Left ventricle myocardium inferior (tissue), 1 donor: ENCODE data around the gene ADK. TPM values are rescaled to one million over a fixed set of nuclear protein-coding genes. Genes with fewer than 3 reads are reported as not detected.

Experiments used
- DNase-seq: peaks from one replicate; pipeline ENCODE4 v3.0.0-alpha.2; 2020
- H3K27ac ChIP-seq: fragments of 200-600 bp; replicated peaks from 2 replicates; pipeline ENCODE4 v1.8.0; 2021
- H3K27me3 ChIP-seq: fragments of 200-600 bp; 2 replicates; pipeline ENCODE4 v1.8.0; 2021; ENCODE audit warnings: low read depth
- H3K36me3 ChIP-seq: fragments of 200-600 bp; 2 replicates; pipeline ENCODE4 v1.8.0; 2021
- H3K4me1 ChIP-seq: fragments of 200-600 bp; 2 replicates; pipeline ENCODE4 v1.8.0; 2021
- H3K4me3 ChIP-seq: fragments of 200-600 bp; 2 replicates; pipeline ENCODE4 v1.8.0; 2021; ENCODE audit warnings: mild to moderate bottlenecking, moderate library complexity
- H3K9me3 ChIP-seq: fragments of 200-600 bp; replicated peaks from 2 replicates; pipeline ENCODE4 v1.8.0; 2021
- intact Hi-C: fragments of 100-400 bp; cut with micrococcal nuclease; formaldehyde crosslinking; loops from one replicate; pipeline ENCODE4 v1.11.0; 2022
- total RNA-seq: library from RNA; stranded (reverse); fragmentation: NEBNext Ultra II Directional; extraction: Animal tissue kit (Norgen Biotek cat#: 25700); gene quantifications from one replicate; pipeline ENCODE4 v1.2.1, GENCODE V29; 2021
- TF ChIP-seq, protein P1 (sequence below): fragments of 200-600 bp; IDR thresholded peaks from 2 replicates; pipeline ENCODE4 v1.8.0; 2021; ENCODE audit warnings: antibody characterized with exemption, mild to moderate bottlenecking, borderline replicate concordance
- donor health status: DM: no; HTN: yes; CAD: no; lungs with severe emphysema.

Gene ADK
- total RNA-seq, 1 donor from 2014 or later = 41.3 TPM

DNA sequence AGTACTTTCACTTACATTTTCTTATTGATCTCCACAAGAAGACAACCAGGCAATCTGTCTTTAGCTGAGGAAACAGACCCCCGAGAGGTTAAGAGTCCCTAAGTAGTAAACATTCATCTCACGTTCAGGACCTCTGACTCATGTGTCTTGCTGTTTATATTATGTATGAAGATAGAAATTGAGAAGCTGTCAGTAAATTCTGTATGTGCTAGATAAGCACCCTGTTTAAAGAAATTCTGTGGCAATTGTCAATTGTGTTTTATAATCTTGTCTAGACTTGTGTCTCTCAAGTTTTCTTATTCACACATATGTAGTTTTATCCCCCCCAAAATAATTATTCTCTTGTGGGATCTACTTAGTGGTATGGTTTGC lies 14.5 kb downstream of the ADK start:
- Histone ChIP-seq H3K36me3 (no peaks in the 10 kb centered on the region), H3K27ac (no peak overlapping the region), H3K27me3 (no peaks in the 10 kb centered on the region), H3K4me1 (peaks cover 22% of the 10 kb centered on the region), H3K4me3 (no peak overlapping the region), H3K9me3 (no peaks in the 10 kb centered on the region)
- intact Hi-C loops = no loop called here
- TF ChIP-seq, protein P1, sequence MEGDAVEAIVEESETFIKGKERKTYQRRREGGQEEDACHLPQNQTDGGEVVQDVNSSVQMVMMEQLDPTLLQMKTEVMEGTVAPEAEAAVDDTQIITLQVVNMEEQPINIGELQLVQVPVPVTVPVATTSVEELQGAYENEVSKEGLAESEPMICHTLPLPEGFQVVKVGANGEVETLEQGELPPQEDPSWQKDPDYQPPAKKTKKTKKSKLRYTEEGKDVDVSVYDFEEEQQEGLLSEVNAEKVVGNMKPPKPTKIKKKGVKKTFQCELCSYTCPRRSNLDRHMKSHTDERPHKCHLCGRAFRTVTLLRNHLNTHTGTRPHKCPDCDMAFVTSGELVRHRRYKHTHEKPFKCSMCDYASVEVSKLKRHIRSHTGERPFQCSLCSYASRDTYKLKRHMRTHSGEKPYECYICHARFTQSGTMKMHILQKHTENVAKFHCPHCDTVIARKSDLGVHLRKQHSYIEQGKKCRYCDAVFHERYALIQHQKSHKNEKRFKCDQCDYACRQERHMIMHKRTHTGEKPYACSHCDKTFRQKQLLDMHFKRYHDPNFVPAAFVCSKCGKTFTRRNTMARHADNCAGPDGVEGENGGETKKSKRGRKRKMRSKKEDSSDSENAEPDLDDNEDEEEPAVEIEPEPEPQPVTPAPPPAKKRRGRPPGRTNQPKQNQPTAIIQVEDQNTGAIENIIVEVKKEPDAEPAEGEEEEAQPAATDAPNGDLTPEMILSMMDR = no peak
- no peak for DNase-seq

DNA sequence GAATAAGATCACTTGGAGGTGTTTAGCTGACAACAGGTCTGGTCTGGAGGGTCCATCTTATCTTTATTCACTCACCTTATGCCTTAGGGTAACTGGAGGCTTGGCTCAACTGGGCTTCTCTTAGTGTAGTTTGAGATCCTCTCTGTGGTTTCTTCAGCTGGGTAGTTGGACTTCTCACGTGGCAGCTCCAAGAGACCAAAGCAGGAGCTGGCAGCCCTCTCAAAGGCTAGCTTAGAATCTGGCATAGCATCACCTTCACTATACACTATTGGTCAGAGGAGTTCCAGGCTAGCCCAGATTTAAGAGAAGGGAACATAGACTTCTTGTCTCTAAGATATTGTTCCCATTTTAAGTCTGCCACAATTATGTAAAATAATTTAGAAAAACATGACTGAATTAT lies 16.4 kb downstream of the ADK start:
- Histone ChIP-seq H3K4me3 (no peak overlapping the region), H3K4me1 (peaks cover 22% of the 10 kb centered on the region), H3K9me3 (no peaks in the 10 kb centered on the region), H3K27me3 (no peaks in the 10 kb centered on the region), H3K27ac (no peak overlapping the region), H3K36me3 (no peaks in the 10 kb centered on the region)
- intact Hi-C loops = no loop called here
- TF ChIP-seq, protein P1 = no peak
- DNase-seq = no peak

DNA sequence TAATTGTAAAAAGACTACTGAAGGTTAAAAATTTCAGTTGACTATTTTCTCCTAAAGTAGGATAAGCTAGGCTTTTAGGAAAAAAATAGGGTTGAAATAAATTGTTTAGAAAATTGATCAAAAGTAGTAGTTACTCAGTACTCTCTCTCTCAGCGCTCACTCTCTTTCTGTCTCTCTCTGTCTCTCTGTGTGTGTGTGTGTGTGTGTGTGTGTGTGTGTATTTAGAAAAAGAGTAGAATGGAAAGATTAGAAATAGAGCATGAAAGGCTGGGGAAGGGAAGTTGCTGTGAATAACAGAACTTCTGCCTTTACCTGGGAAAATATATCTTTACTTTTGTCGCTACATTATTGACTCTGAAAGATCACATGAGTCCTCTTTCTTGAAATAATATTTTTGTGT lies 20.6 kb downstream of the ADK start:
- Histone ChIP-seq H3K9me3 (no peaks in the 10 kb centered on the region), H3K4me1 (peaks cover 30% of the 10 kb centered on the region), H3K27me3 (no peaks in the 10 kb centered on the region), H3K27ac (no peak overlapping the region), H3K36me3 (no peaks in the 10 kb centered on the region), H3K4me3 (no peak overlapping the region)
- no peak for DNase-seq
- TF ChIP-seq, protein P1 = no peak
- intact Hi-C loops = no loop called here

DNA sequence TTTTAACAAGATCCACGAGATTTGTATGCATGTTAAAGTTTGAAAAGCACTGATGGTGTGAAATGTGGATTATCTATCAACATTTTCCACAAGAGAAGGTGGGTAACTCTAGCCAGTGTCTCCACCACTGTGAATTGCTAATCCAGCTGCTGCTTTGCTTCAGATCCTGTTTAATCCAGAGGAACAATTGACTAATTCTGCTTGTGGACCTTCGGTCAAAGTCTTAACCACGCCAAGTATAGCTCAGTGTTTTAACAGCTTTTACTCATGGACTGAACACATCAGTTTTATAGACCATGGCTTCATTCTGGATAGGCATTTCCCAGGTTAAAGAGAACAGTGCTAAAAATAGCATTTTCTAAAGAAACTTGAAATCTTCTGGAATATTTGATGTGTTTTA lies 23.5 kb downstream of the ADK start:
- Histone ChIP-seq H3K9me3 (no peaks in the 10 kb centered on the region), H3K4me1 (peaks cover 25% of the 10 kb centered on the region), H3K27ac (no peak overlapping the region), H3K4me3 (no peak overlapping the region), H3K36me3 (no peaks in the 10 kb centered on the region), H3K27me3 (no peaks in the 10 kb centered on the region)
- TF ChIP-seq, protein P1 = no peak
- DNase-seq = no peak
- intact Hi-C loops = no loop called here

DNA sequence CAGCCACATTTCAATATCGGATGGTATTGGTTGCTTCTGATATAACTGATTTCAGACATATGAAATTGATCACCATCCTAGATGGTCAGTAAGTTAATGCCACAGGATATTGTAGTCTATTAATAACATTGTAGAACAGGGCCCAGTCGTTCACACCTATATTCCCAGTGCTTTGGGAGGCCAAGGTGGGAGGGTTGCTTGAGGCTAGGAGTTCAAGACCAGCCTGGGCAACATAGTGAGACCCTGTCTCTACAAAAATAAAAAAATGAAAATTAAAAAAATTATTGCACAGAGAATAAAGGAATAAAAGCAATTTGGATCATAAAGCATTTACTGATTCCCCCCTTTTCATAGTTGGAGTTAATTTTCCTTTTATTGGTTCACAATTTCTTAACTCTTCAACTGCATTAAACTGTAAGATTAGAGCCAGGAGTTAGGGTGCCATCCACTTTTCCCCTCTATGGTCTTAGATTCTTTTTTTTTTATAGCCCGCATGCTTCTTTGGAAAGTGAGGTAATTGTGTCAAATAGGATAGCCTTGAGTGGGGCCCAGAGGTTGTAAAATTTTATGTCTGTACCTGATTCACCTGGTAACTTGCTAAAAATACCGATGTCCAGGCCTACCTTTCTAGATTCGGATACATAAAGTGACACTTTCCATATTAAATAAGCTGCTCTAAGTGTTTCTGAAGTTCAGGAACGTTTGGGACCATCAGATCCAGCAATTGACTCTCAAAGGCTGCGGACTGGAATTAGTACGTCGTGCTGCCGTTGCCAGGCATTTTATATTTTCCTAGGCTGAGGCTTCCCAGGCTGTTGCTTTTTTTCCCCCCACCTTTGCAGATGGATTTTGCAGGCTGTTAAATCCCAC lies 24.7 kb downstream of the ADK start:
- no peak for DNase-seq
- Histone ChIP-seq H3K36me3 (no peaks in the 10 kb centered on the region), H3K9me3 (no peaks in the 10 kb centered on the region), H3K4me1 (peaks cover 21% of the 10 kb centered on the region), H3K4me3 (peak overlapping the region; percentile 92), H3K27ac (peak overlapping the region; percentile 84), H3K27me3 (no peaks in the 10 kb centered on the region)
- TF ChIP-seq, protein P1 = no peak
- intact Hi-C loops = no loop called here
